ENCODE measurements around the gene SLC43A3. TPM values are rescaled to one million over a fixed set of nuclear protein-coding genes. Genes with fewer than 3 reads are reported as not detected.

The SLC43A3 gene
- total RNA-seq, 1 experiment from 2014 or later: 127 TPM

GRCh38 chr11:57461841-57462489 is 35.0 kb upstream of the SLC43A3 start:
- intact Hi-C loops (cut with micrococcal nuclease; ENCODE audit: unreplicated experiment): no loop called here
- DNase-seq: no peak
- Mint-ChIP-seq H3K27me3 (ENCODE audit: unreplicated experiment) (peaks cover 66% of the 10 kb centered on the region), H3K36me3 (ENCODE audit: insufficient read depth, unreplicated experiment) (peaks cover 17% of the 10 kb centered on the region), H3K4me3 (ENCODE audit: low read depth, unreplicated experiment) (no peak overlapping the region), H3K9me3 (ENCODE audit: low read depth, unreplicated experiment) (no peaks in the 10 kb centered on the region), H3K4me1 (ENCODE audit: low read depth, unreplicated experiment) (peaks cover 26% of the 10 kb centered on the region), H3K27ac (ENCODE audit: unreplicated experiment) (no peak overlapping the region)
- no TSS peak for BruUV-seq (replicated peaks)
- no peak for TF ChIP-seq CTCF (IDR thresholded peaks at IDR 0.05; ENCODE audit: unreplicated experiment)
- CTCF ChIA-PET: interaction anchor here (2.0 kb wide), 1 partner anchor 32 kb away, joined by 7 read pairs; no protein-coding TSS in a partner anchor

- Mint-ChIP-seq H3K27ac (ENCODE audit: unreplicated experiment) (no peak overlapping the region), H3K36me3 (ENCODE audit: insufficient read depth, unreplicated experiment) (peaks cover 17% of the 10 kb centered on the region), H3K27me3 (ENCODE audit: unreplicated experiment) (peaks cover 66% of the 10 kb centered on the region), H3K4me3 (ENCODE audit: low read depth, unreplicated experiment) (peak overlapping the region; percentile 66), H3K9me3 (ENCODE audit: low read depth, unreplicated experiment) (no peaks in the 10 kb centered on the region), H3K4me1 (ENCODE audit: low read depth, unreplicated experiment) (peaks cover 31% of the 10 kb centered on the region)
- intact Hi-C loops (cut with micrococcal nuclease; ENCODE audit: unreplicated experiment): no loop called here
- no TSS peak for BruUV-seq (replicated peaks)
- no peak for TF ChIP-seq CTCF (IDR thresholded peaks at IDR 0.05; ENCODE audit: unreplicated experiment)
- CTCF ChIA-PET: interaction anchor here (0.5 to 2.0 kb wide), 3 partner anchors 33 to 111 kb away, joined by 3 to 7 read pairs (median 6); no protein-coding TSS in a partner anchor
- DNase-seq: no peak
These were observed 34.1 kb upstream of the SLC43A3 start for GRCh38 chr11:57460758-57461749.

GRCh38 chr11:57460022-57460757 is 33.3 kb upstream of the SLC43A3 start, which contains the start of gene RTN4RL2:
Gene RTN4RL2, plus strand, starts transcription at chr11:57460528. Its CDS starts 338 bp downstream, at chr11:57460866.
- no peaks in the 10 kb centered on the region for H3K9me3 Mint-ChIP-seq (ENCODE audit: low read depth, unreplicated experiment)
- peak within 1 kb of the TSS; percentile 11 for H3K27ac Mint-ChIP-seq (ENCODE audit: unreplicated experiment)
- no TSS peak for BruUV-seq (replicated peaks)
- TF ChIP-seq CTCF (IDR thresholded peaks at IDR 0.05; ENCODE audit: unreplicated experiment): no peak
- DNase-seq: peak; percentile 44
- peak within 1 kb of the TSS; percentile 66 for H3K4me3 Mint-ChIP-seq (ENCODE audit: low read depth, unreplicated experiment)
- peaks cover 66% of the 10 kb centered on the region for H3K27me3 Mint-ChIP-seq (ENCODE audit: unreplicated experiment)
- CTCF ChIA-PET: interaction anchor here (0.5 to 2.0 kb wide), 8 partner anchors 25 to 181 kb away, joined by 3 to 7 read pairs (median 4); partner anchors contain the start of genes SLC43A1 and UBE2L6
- intact Hi-C loops (cut with micrococcal nuclease; ENCODE audit: unreplicated experiment): no loop called here
- peaks cover 31% of the 10 kb centered on the region for H3K4me1 Mint-ChIP-seq (ENCODE audit: low read depth, unreplicated experiment)
- H3K36me3 Mint-ChIP-seq (ENCODE audit: insufficient read depth, unreplicated experiment): peaks cover 17% of the 10 kb centered on the region

Data from Calu3 (cell line).